K562 (cell line): ENCODE results near the gene RAB1B. TPM values are rescaled to one million over a fixed set of nuclear protein-coding genes. Genes with fewer than 3 reads are reported as not detected.

ENCODE experiments used
- HOXB6 ChIP-seq: fragments of 250-450 bp; sonication (Bioruptor Pico); IDR thresholded peaks from 2 replicates; pipeline ENCODE4 v1.5.1; 2022; ENCODE audit warnings: mild to moderate bottlenecking, borderline replicate concordance
- TGIF2 ChIP-seq: sonication (generic); formaldehyde crosslinking; IDR thresholded peaks from 2 replicates; pipeline ENCODE4 v1.8.1; 2022; ENCODE audit warnings: mild to moderate bottlenecking, missing genetic modification reagents, moderate library complexity
- ZNF311 ChIP-seq: fragments of 250-450 bp; sonication (Bioruptor Pico); IDR thresholded peaks from 2 replicates; pipeline ENCODE4 v1.4.0; 2020; ENCODE audit warnings: mild to moderate bottlenecking, moderate library complexity
- polyA plus RNA-seq, 8 experiments: library from polyadenylated mRNA; depleted of rRNA in 4 of 8; stranded (reverse) in 5 of 8; unstranded in 3 of 8; fragments of >200 nt; fragmentation: Nextera tagmentation in 2 of 8; fragmentation: Illumina TruSeq in 1 of 8; extraction: Ambion mirVana in 2 of 8; extraction: Trizol in 1 of 8; gene quantifications; 2 replicates each; pipeline versions ENCODE4 v1.2.1 to v1.2.3, GENCODE V29; 2011 to 2014; ENCODE audit warnings: inconsistent platforms in 1 of 8, missing spikeins in 1 of 8
- total RNA-seq, 7 experiments: library from RNA; depleted of rRNA in 6 of 7; stranded (reverse); fragments of >200 nt in 6 of 7; fragmentation: Illumina TruSeq in 2 of 7; extraction: Trizol in 2 of 7; gene quantifications; 2 replicates each; pipeline versions ENCODE4 v1.2.1 to v1.2.3, GENCODE V29; 2011 to 2021; ENCODE audit warnings: low replicate concordance in 1 of 7
- TF ChIP-seq, protein P1 (sequence below): fragments of 450-650 bp; IDR thresholded peaks from 2 replicates; pipeline ENCODE4 v1.6.1; 2016; ENCODE audit warnings: mild to moderate bottlenecking, moderate library complexity

RAB1B gene
- total and polyA plus RNA-seq, 9 of the 15 experiments (the other 6 are each of a cell fraction or from before 2014, with no cell fraction given) = 5.6 to 146 (median 98.6) TPM

- TF ChIP-seq, protein P1, sequence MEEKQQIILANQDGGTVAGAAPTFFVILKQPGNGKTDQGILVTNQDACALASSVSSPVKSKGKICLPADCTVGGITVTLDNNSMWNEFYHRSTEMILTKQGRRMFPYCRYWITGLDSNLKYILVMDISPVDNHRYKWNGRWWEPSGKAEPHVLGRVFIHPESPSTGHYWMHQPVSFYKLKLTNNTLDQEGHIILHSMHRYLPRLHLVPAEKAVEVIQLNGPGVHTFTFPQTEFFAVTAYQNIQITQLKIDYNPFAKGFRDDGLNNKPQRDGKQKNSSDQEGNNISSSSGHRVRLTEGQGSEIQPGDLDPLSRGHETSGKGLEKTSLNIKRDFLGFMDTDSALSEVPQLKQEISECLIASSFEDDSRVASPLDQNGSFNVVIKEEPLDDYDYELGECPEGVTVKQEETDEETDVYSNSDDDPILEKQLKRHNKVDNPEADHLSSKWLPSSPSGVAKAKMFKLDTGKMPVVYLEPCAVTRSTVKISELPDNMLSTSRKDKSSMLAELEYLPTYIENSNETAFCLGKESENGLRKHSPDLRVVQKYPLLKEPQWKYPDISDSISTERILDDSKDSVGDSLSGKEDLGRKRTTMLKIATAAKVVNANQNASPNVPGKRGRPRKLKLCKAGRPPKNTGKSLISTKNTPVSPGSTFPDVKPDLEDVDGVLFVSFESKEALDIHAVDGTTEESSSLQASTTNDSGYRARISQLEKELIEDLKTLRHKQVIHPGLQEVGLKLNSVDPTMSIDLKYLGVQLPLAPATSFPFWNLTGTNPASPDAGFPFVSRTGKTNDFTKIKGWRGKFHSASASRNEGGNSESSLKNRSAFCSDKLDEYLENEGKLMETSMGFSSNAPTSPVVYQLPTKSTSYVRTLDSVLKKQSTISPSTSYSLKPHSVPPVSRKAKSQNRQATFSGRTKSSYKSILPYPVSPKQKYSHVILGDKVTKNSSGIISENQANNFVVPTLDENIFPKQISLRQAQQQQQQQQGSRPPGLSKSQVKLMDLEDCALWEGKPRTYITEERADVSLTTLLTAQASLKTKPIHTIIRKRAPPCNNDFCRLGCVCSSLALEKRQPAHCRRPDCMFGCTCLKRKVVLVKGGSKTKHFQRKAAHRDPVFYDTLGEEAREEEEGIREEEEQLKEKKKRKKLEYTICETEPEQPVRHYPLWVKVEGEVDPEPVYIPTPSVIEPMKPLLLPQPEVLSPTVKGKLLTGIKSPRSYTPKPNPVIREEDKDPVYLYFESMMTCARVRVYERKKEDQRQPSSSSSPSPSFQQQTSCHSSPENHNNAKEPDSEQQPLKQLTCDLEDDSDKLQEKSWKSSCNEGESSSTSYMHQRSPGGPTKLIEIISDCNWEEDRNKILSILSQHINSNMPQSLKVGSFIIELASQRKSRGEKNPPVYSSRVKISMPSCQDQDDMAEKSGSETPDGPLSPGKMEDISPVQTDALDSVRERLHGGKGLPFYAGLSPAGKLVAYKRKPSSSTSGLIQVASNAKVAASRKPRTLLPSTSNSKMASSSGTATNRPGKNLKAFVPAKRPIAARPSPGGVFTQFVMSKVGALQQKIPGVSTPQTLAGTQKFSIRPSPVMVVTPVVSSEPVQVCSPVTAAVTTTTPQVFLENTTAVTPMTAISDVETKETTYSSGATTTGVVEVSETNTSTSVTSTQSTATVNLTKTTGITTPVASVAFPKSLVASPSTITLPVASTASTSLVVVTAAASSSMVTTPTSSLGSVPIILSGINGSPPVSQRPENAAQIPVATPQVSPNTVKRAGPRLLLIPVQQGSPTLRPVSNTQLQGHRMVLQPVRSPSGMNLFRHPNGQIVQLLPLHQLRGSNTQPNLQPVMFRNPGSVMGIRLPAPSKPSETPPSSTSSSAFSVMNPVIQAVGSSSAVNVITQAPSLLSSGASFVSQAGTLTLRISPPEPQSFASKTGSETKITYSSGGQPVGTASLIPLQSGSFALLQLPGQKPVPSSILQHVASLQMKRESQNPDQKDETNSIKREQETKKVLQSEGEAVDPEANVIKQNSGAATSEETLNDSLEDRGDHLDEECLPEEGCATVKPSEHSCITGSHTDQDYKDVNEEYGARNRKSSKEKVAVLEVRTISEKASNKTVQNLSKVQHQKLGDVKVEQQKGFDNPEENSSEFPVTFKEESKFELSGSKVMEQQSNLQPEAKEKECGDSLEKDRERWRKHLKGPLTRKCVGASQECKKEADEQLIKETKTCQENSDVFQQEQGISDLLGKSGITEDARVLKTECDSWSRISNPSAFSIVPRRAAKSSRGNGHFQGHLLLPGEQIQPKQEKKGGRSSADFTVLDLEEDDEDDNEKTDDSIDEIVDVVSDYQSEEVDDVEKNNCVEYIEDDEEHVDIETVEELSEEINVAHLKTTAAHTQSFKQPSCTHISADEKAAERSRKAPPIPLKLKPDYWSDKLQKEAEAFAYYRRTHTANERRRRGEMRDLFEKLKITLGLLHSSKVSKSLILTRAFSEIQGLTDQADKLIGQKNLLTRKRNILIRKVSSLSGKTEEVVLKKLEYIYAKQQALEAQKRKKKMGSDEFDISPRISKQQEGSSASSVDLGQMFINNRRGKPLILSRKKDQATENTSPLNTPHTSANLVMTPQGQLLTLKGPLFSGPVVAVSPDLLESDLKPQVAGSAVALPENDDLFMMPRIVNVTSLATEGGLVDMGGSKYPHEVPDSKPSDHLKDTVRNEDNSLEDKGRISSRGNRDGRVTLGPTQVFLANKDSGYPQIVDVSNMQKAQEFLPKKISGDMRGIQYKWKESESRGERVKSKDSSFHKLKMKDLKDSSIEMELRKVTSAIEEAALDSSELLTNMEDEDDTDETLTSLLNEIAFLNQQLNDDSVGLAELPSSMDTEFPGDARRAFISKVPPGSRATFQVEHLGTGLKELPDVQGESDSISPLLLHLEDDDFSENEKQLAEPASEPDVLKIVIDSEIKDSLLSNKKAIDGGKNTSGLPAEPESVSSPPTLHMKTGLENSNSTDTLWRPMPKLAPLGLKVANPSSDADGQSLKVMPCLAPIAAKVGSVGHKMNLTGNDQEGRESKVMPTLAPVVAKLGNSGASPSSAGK = no peak
- TF ChIP-seq ZNF311 (CRISPR knock-in tag) (no peak), HOXB6 (CRISPR knock-in tag) (no peak), TGIF2 (CRISPR knock-in tag) (no peak)
Measured at GRCh38 chr11:66263231-66263630, 5.2 kb upstream of the RAB1B start (continued).
